SU-DHL-6 (cell line): ENCODE measurements around the gene HNRNPAB.

Source experiments
- EZH2phosphoT487 ChIP-seq: fragments of 200-600 bp; sonication (generic), shearing (Covaris generic); conservative IDR thresholded peaks from 2 replicates; pipeline ENCODE4 v1.6.1; 2018; ENCODE audit warnings: mild to moderate bottlenecking, antibody characterized with exemption, low read length, moderate library complexity, mixed read lengths
- TF ChIP-seq, protein P1 (sequence below): fragments of 200-600 bp; sonication (generic); IDR thresholded peaks from one replicate; pipeline ENCODE4 v1.5.1; 2017; ENCODE audit warnings: antibody characterized with exemption, mild to moderate bottlenecking, low read length, moderate library complexity; ENCODE audit not compliant: insufficient read depth, poor library complexity, severe bottlenecking

DNA sequence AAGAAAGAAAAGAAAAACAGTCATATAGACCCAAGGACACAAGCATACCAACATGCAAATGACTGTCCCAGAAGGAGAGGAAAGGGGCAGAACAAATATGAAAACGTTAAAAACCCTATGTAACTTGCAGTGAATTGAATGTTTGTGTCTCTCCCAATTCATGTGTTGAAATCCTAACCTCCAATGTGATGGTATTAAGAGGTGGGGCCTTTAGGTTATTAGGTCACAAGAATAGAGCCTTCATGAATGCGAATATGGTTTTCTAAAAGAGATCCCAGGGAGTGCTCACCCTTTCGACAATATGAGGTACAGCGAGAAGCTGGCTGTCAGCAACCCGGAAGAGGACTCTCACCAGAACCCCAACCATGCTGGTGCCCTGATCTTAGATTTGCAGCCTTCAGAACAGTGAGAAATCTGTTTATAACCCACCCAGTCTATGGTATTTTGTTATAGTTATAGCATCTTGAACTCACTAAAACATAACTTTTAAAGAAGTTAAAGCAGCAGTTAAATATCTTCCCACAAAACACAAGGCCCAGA is 14.0 kb downstream of the HNRNPAB start:
- TF ChIP-seq, protein P1, sequence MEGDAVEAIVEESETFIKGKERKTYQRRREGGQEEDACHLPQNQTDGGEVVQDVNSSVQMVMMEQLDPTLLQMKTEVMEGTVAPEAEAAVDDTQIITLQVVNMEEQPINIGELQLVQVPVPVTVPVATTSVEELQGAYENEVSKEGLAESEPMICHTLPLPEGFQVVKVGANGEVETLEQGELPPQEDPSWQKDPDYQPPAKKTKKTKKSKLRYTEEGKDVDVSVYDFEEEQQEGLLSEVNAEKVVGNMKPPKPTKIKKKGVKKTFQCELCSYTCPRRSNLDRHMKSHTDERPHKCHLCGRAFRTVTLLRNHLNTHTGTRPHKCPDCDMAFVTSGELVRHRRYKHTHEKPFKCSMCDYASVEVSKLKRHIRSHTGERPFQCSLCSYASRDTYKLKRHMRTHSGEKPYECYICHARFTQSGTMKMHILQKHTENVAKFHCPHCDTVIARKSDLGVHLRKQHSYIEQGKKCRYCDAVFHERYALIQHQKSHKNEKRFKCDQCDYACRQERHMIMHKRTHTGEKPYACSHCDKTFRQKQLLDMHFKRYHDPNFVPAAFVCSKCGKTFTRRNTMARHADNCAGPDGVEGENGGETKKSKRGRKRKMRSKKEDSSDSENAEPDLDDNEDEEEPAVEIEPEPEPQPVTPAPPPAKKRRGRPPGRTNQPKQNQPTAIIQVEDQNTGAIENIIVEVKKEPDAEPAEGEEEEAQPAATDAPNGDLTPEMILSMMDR, result no peak
- TF ChIP-seq EZH2phosphoT487, result no peak
